SK-N-SH (cell line): ENCODE results near the gene HDAC4. TPM values are rescaled to one million over a fixed set of nuclear protein-coding genes. Genes with fewer than 3 reads are reported as not detected.
A peak's percentile ranks its signal among the peaks of the same experiment; 100 is the strongest.

Source experiments
- CTCF ChIA-PET: fragments of 300-600, 350-600 bp; formaldehyde crosslinking; extraction: SDS; loops from one replicate; lab custom pipeline; 2021; lab: Yijun Ruan, JAX
- POLR2A ChIA-PET: fragments of 350-600 bp; sonication (Branson Sonifier 250); formaldehyde crosslinking; extraction: SDS; loops from one replicate; lab custom pipeline; 2020; ENCODE audit warnings: antibody characterized with exemption, inconsistent platforms; lab: Yijun Ruan, JAX
- DNase-seq: peaks from one replicate; pipeline ENCODE4 v3.0.0; 2012
- H2AFZ ChIP-seq: fragments of 200-600 bp; sonication (generic); 2 replicates; pipeline ENCODE4 v1.8.1; 2016; ENCODE audit warnings: antibody characterized with exemption, mild to moderate bottlenecking, low read depth
- H3F3A ChIP-seq: fragments of 200-600 bp; sonication (generic); replicated peaks from 2 replicates; pipeline ENCODE3; 2016; ENCODE audit warnings: antibody characterized with exemption, mild to moderate bottlenecking; ENCODE audit not compliant: insufficient read depth
- H3K27ac ChIP-seq, 2 experiments: fragments of 200-500 bp in 1 of 2; fragments of 200-600 bp in 1 of 2; sonication (Bioruptor generic) in 1 of 2; sonication (generic), shearing (Covaris generic) in 1 of 2; 2 replicates each; pipeline versions ENCODE4 v1.5.1 to v1.6.1; 2014 to 2016; ENCODE audit warnings: low read depth in 2 of 2, inconsistent platforms in 1 of 2, low read length in 1 of 2, mild to moderate bottlenecking in 1 of 2, mixed read lengths in 1 of 2
- H3K27me3 ChIP-seq: fragments of 200-600 bp; sonication (generic), shearing (Covaris generic); 2 replicates; pipeline ENCODE4 v1.6.1; 2016; ENCODE audit warnings: mixed run types; ENCODE audit not compliant: insufficient read depth
- H3K36me3 ChIP-seq, 2 experiments: fragments of 200-500 bp in 1 of 2; fragments of 200-600 bp in 1 of 2; sonication (Bioruptor generic) in 1 of 2; sonication (generic) in 1 of 2; replicated peaks in 1 of 2; 2 replicates each; pipeline versions ENCODE3 to v1.5.1; 2014 to 2016; ENCODE audit warnings: low read length in 1 of 2, mild to moderate bottlenecking in 1 of 2; ENCODE audit not compliant: insufficient read depth in 2 of 2, control insufficient read depth in 1 of 2
- H3K4me1 ChIP-seq, 2 experiments: fragments of 200-500 bp in 1 of 2; fragments of 200-600 bp in 1 of 2; sonication (Bioruptor generic) in 1 of 2; sonication (generic), shearing (Covaris generic) in 1 of 2; 2 replicates each; pipeline versions ENCODE4 v1.5.1 to v1.6.1; 2014 to 2016; ENCODE audit warnings: low read depth in 1 of 2, low read length in 1 of 2, mixed run types in 1 of 2; ENCODE audit not compliant: insufficient read depth in 2 of 2, control insufficient read depth in 1 of 2
- H3K4me2 ChIP-seq: fragments of 200-600 bp; sonication (generic), shearing (Covaris generic); 2 replicates; pipeline ENCODE4 v1.6.1; 2017; ENCODE audit warnings: mixed run types
- H3K4me3 ChIP-seq, 2 experiments: fragments of 200-500 bp in 1 of 2; fragments of 200-600 bp in 1 of 2; sonication (Bioruptor generic) in 1 of 2; sonication (generic), shearing (Covaris generic) in 1 of 2; 2 replicates each; pipeline versions ENCODE4 v1.5.1 to v1.8.1; 2014 to 2016; ENCODE audit warnings: low read depth in 2 of 2, inconsistent platforms in 1 of 2, low read length in 1 of 2, mild to moderate bottlenecking in 1 of 2, mixed read lengths in 1 of 2, moderate library complexity in 1 of 2
- H3K79me2 ChIP-seq: fragments of 200-600 bp; sonication (generic); 2 replicates; pipeline ENCODE4 v1.8.1; 2017; ENCODE audit warnings: mild to moderate bottlenecking; ENCODE audit not compliant: insufficient read depth
- H3K9ac ChIP-seq: fragments of 200-600 bp; sonication (generic); 2 replicates; pipeline ENCODE4 v1.6.1; 2017; ENCODE audit warnings: mixed run types
- H3K9me2 ChIP-seq: fragments of 200-600 bp; sonication (generic); 2 replicates; pipeline ENCODE4 v1.6.1; 2017; ENCODE audit warnings: mixed run types
- H3K9me3 ChIP-seq: fragments of 200-600 bp; sonication (generic); 2 replicates; pipeline ENCODE4 v1.6.1; 2017; ENCODE audit warnings: mixed run types, mild to moderate bottlenecking, moderate library complexity
- H4K20me1 ChIP-seq: fragments of 200-600 bp; sonication (generic); 2 replicates; pipeline ENCODE4 v1.6.1; 2017; ENCODE audit warnings: mild to moderate bottlenecking, mixed run types; ENCODE audit not compliant: insufficient read depth
- CTCF ChIP-seq: fragments of 200-600 bp; sonication (generic); IDR thresholded peaks from 2 replicates; pipeline ENCODE4 v1.6.1; 2017; ENCODE audit warnings: antibody characterized with exemption, mild to moderate bottlenecking, moderate library complexity
- ELF1 ChIP-seq: IDR thresholded peaks from 2 replicates; pipeline ENCODE4 v1.4.0; 2012
- FOSL2 ChIP-seq: IDR thresholded peaks from 2 replicates; pipeline ENCODE4 v1.4.0; 2012; ENCODE audit warnings: low read depth, mild to moderate bottlenecking, moderate library complexity, borderline replicate concordance
- MXI1 ChIP-seq: IDR thresholded peaks from 2 replicates; pipeline ENCODE4 v1.6.1; 2012; ENCODE audit warnings: mild to moderate bottlenecking, low read depth, low read length, improper control_type of control experiment
- NFIC ChIP-seq: IDR thresholded peaks from 2 replicates; pipeline ENCODE4 v1.4.0; 2012; ENCODE audit warnings: borderline replicate concordance
- PBX3 ChIP-seq: IDR thresholded peaks from 2 replicates; pipeline ENCODE4; 2012
- RAD21 ChIP-seq: IDR thresholded peaks from 2 replicates; pipeline ENCODE4 v1.6.1; 2012; ENCODE audit warnings: mild to moderate bottlenecking, low read length
- RCOR1 ChIP-seq: fragments of 150-350 bp; IDR thresholded peaks from 2 replicates; pipeline ENCODE4 v1.6.1; 2017; ENCODE audit warnings: antibody characterized with exemption, low read length
- RFX5 ChIP-seq: IDR thresholded peaks from 2 replicates; pipeline ENCODE4 v1.6.1; 2012; ENCODE audit warnings: mild to moderate bottlenecking, improper control_type of control experiment, low read length
- RXRA ChIP-seq: IDR thresholded peaks from 2 replicates; pipeline ENCODE4 v1.4.0; 2012; ENCODE audit warnings: low read depth, mild to moderate bottlenecking, borderline replicate concordance
- SIN3A ChIP-seq: IDR thresholded peaks from 2 replicates; pipeline ENCODE4 v1.6.1; 2012; ENCODE audit warnings: low read depth, mild to moderate bottlenecking, low read length, moderate library complexity, borderline replicate concordance
- ZBTB33 ChIP-seq: IDR thresholded peaks from 2 replicates; pipeline ENCODE4 v1.4.0; 2012; ENCODE audit warnings: low read depth, borderline replicate concordance
- WGBS: methylation state at CpG from one replicate; pipeline ENCODE4 v1.1.6; 2017; ENCODE audit warnings: low lambda C conversion rate; 5-methylcytosine and 5-hydroxymethylcytosine counted together
- polyA plus RNA-seq, 3 experiments: library from polyadenylated mRNA; depleted of rRNA; stranded (reverse); fragments of >200 nt; gene quantifications; 2 replicates each; pipeline ENCODE4 v1.2.3, GENCODE V29; 2012

HDAC4 gene
- polyA plus RNA-seq, 1 of the 3 experiments (the other 2 are of a cell fraction), result 5.5 TPM

DNA sequence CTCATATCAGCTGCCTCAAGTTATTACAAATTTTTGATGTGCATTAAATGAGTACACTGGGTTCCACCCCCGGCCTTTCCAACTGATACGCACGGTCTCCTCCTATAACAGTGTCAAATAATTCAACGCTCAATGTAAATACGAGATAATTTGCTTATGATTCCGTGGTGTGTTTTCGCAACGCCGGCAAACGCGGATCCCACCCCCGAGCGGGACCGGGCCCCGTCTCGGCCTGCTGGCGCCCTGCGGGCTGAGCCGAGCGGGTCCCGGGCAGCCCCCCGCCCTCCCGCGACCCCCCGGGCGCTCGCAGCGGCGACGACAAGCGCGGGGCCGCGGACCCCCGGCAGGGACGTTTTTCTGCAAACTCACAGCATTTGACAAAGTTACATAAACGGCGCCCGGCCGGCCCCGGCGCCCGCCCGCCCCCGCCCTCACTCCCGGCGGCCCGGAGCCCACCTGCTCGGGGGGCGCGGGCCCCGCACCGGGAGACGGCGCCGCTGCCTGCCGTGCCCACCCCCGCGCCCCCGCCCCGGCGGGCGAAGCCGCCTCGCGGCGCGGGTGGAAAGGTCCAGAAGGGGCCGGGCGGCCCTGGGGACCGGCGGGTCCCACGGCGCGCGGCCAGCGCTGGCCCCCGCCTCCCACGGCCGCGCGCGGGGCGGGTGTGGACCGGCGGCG lies 762 bp downstream of the HDAC4 start:
- Histone ChIP-seq H3K79me2 (peaks cover 35% of the 10 kb centered on the region), H3K9me2 (no peaks in the 10 kb centered on the region), H3K9me3 (no peaks in the 10 kb centered on the region), H3F3A (no peaks in the 10 kb centered on the region), H3K4me2 (peak overlapping the region; percentile 94), H4K20me1 (peaks cover 7% of the 10 kb centered on the region; the same call in 1 of the 2 replicates), H2AFZ (peak overlapping the region; percentile 61; the same call in 1 of the 2 replicates), H3K27me3 (no peaks in the 10 kb centered on the region), H3K27ac (peak overlapping the region in 1 of 2 experiments; percentile 55; a peak in 2 of 4 replicates), H3K9ac (peak overlapping the region; percentile 51; the same call in 1 of the 2 replicates), H3K4me3 (peak overlapping the region; percentile 57 to 81), H3K4me1 (peaks cover 15 to 26% of the 10 kb centered on the region in 2 experiments; a peak in 3 of 4 replicates), H3K36me3 (no peaks in the 10 kb centered on the region)
- ChIA-PET CTCF (interaction anchor here (1.9 to 2.1 kb wide), 2 partner anchors 19 to 256 kb away, joined by 6 to 7 read pairs; no protein-coding TSS in a partner anchor), POLR2A (no interaction called here)
- WGBS, result 3% methylated on average over 19 of the region's 87 CpGs
- peak; percentile 61 for DNase-seq
- TF ChIP-seq RAD21, result no peak
- TF ChIP-seq ELF1, result no peak
- TF ChIP-seq SIN3A, result 0 out of 2 replicates have a peak, but pooled peaks have one; percentile 9
- TF ChIP-seq ZBTB33, result no peak
- 0 out of 2 replicates have a peak, but pooled peaks have one; percentile 30 for TF ChIP-seq MXI1
- TF ChIP-seq RFX5, result no peak

DNA sequence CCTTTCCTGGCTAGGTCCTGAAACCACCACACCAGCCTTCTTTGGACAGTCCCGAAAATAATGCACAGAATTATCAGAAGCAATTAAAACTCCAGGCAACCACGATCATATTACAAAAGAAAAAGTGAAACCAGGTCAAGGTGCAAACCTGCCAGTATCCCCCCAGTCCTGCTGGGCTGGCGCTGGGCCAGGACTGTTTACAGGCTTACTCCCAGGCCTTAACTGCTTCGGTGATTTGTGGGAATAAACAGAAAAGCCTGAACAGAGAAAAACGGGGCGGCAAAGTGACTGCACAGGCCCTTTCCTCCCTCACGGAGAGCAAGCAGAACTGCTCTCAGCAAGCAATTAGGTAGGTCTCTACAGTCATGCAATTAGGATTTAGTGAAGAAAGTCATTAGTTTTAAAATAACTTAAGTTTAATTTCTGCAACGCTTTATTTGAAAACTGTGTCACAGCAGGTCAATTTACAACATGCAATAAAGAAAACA lies 1.3 kb downstream of the HDAC4 start:
- Histone ChIP-seq H3K27ac (peak overlapping the region in 1 of 2 experiments; percentile 55; a peak in 2 of 4 replicates), H4K20me1 (peaks cover 10% of the 10 kb centered on the region; the same call in 1 of the 2 replicates), H3F3A (no peaks in the 10 kb centered on the region), H3K9me3 (no peaks in the 10 kb centered on the region), H3K27me3 (no peaks in the 10 kb centered on the region), H3K36me3 (no peaks in the 10 kb centered on the region), H3K4me1 (peaks cover 15 to 28% of the 10 kb centered on the region in 2 experiments; a peak in 3 of 4 replicates), H3K4me2 (peak overlapping the region; percentile 94), H3K4me3 (peak overlapping the region; percentile 57 to 81), H3K9me2 (no peaks in the 10 kb centered on the region), H3K9ac (peak overlapping the region; percentile 51; the same call in 1 of the 2 replicates), H3K79me2 (peaks cover 35% of the 10 kb centered on the region), H2AFZ (peak overlapping the region; percentile 61; the same call in 1 of the 2 replicates)
- POLR2A ChIA-PET, result interaction anchor here (1.2 kb wide), 1 partner anchor 95 kb away, joined by 3 read pairs; no protein-coding TSS in a partner anchor
- CTCF ChIA-PET, result interaction anchor here (0.9 to 2.1 kb wide), 8 partner anchors 19 to 592 kb away, joined by 3 to 7 read pairs (median 6); no protein-coding TSS in a partner anchor
- WGBS, result 6% methylated on average over 8 of the region's 8 CpGs
- no peak for TF ChIP-seq RXRA
- TF ChIP-seq CTCF, result no peak
- TF ChIP-seq FOSL2, result no peak
- TF ChIP-seq RCOR1, result no peak
- no peak for TF ChIP-seq ELF1
- TF ChIP-seq NFIC, result peak; percentile 45; the same call in 1 of the 2 replicates
- TF ChIP-seq RAD21, result 0 out of 2 replicates have a peak, but pooled peaks have one; percentile 6
- TF ChIP-seq MXI1, result no peak
- TF ChIP-seq PBX3, result no peak
- peak; percentile 54 for DNase-seq
